H1 (cell line): ENCODE data around the gene RCC2. TPM values are rescaled to one million over a fixed set of nuclear protein-coding genes. Genes with fewer than 3 reads are reported as not detected.

ENCODE experiments used
- CBX8 ChIP-seq: fragments of 300-800, 300-1000 bp; sonication (generic); IDR thresholded peaks from 2 replicates; pipeline ENCODE4 v1.7.1; 2016; ENCODE audit warnings: low read depth, low read length, borderline replicate concordance
- CREB1 ChIP-seq: IDR thresholded peaks from 2 replicates; pipeline ENCODE4 v1.6.1; 2012; ENCODE audit warnings: inconsistent platforms
- FOSL1 ChIP-seq: IDR thresholded peaks from 2 replicates; pipeline ENCODE4 v1.6.1; 2011; ENCODE audit warnings: mild to moderate bottlenecking, low read depth, low read length, moderate library complexity; ENCODE audit not compliant: insufficient read depth
- MAFK ChIP-seq: IDR thresholded peaks from 2 replicates; pipeline ENCODE4 v1.6.1; 2012; ENCODE audit warnings: low read depth, mild to moderate bottlenecking, improper control_type of control experiment, low read length
- RAD21 ChIP-seq, 2 experiments: IDR thresholded peaks in 1 of 2; conservative IDR thresholded peaks in 1 of 2; 2 replicates each; pipeline ENCODE4 v1.6.1; 2011; ENCODE audit warnings: low read depth in 2 of 2, low read length in 2 of 2, improper control_type of control experiment in 1 of 2, inconsistent platforms in 1 of 2, mild to moderate bottlenecking in 1 of 2, moderate library complexity in 1 of 2
- polyA plus RNA-seq, 7 experiments: library from polyadenylated mRNA; depleted of rRNA in 3 of 7; stranded (reverse) in 5 of 7; unstranded in 2 of 7; fragments of >200 nt in 5 of 7; fragments of 200-250 nt in 2 of 7; gene quantifications; 1 replicate in 5 of 7; 2 replicates in 1 of 7; 4 replicates in 1 of 7; pipeline versions ENCODE4 v1.2.1 to v1.2.3, GENCODE V29; 2011 to 2013; ENCODE audit warnings: missing spikeins in 2 of 7, mixed read lengths in 2 of 7
- total RNA-seq: library from RNA; stranded (reverse); fragmentation: NEBNext Ultra II Directional; extraction: Animal tissue kit (Norgen Biotek cat#: 25700); gene quantifications from 2 replicates; pipeline ENCODE4 v1.2.1, GENCODE V29; 2021
- TF ChIP-seq, protein P1 (sequence below): IDR thresholded peaks from 2 replicates; pipeline ENCODE4 v1.6.1; 2012; ENCODE audit warnings: low read length, inconsistent platforms

The RCC2 gene
- total and polyA plus RNA-seq, 2 of the 8 experiments (the other 6 are each of a cell fraction or from before 2014, with no cell fraction given): 229 to 455 TPM

DNA sequence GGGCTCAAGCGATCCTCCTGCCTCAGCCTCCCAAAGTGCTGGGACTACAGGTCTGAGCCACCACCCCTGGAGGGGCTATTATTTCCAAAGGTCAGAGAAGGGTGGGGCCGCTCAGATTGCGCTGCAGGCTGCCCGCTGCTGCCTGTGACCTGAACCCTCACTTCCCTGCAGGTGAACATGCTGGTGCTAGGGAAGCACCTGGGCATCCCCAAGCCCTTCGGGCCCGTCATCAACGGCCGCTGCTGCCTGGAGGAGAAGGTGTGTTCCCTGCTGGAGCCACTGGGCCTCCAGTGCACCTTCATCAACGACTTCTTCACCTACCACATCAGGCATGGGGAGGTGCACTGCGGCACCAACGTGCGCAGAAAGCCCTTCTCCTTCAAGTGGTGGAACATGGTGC lies 76.1 kb downstream of the RCC2 start (continued):
- no peak for TF ChIP-seq CREB1
- no peak for TF ChIP-seq RAD21 (IDR thresholded peaks at IDR 0.05 in 1 of 2, conservative IDR thresholded peaks at IDR 0.05 in 1 of 2; ENCODE audit: low read depth in 2 of 2, low read length in 2 of 2)
- TF ChIP-seq, protein P1, sequence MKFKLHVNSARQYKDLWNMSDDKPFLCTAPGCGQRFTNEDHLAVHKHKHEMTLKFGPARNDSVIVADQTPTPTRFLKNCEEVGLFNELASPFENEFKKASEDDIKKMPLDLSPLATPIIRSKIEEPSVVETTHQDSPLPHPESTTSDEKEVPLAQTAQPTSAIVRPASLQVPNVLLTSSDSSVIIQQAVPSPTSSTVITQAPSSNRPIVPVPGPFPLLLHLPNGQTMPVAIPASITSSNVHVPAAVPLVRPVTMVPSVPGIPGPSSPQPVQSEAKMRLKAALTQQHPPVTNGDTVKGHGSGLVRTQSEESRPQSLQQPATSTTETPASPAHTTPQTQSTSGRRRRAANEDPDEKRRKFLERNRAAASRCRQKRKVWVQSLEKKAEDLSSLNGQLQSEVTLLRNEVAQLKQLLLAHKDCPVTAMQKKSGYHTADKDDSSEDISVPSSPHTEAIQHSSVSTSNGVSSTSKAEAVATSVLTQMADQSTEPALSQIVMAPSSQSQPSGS: no peak
- no peak for TF ChIP-seq FOSL1
- no peak for TF ChIP-seq CBX8
- no peak for TF ChIP-seq MAFK
- TF ChIP-seq, all 59 proteins: peak for 0
